PC-3 (cell line): Measurements from ENCODE around the gene R3HDM2. TPM values are rescaled to one million over a fixed set of nuclear protein-coding genes. Genes with fewer than 3 reads are reported as not detected.

Source experiments
- ATAC-seq: fragments of 200-7000 bp; cut with Tn5 transposase; 2 replicates; pipeline ENCODE4 v1.9.1; 2020; ENCODE audit warnings: mild to moderate bottlenecking, moderate library complexity
- BruUV-seq: library from RNA; stranded (reverse); fragments of 400-500 nt; replicated peaks from 2 replicates; lab custom pipeline; 2021; lab: Mats Ljungman, UMichigan
- CTCF ChIA-PET: fragments of 300-600 bp; sonication (Branson Sonifier 250); formaldehyde crosslinking; loops from one replicate; lab custom pipeline; 2022; ENCODE audit warnings: antibody characterized with exemption; lab: Charles Lee
- POLR2A ChIA-PET: fragments of 300-600 bp; sonication (Branson Sonifier 250); formaldehyde crosslinking; loops from one replicate; lab custom pipeline; 2022; ENCODE audit warnings: antibody characterized with exemption; ENCODE audit not compliant: unreplicated experiment; lab: Charles Lee
- DNase-seq: peaks from one replicate; pipeline ENCODE4 v3.0.0-alpha.2; 2015
- H2AFZ ChIP-seq: fragments of 300-600 bp; sonication (generic); 2 replicates; pipeline ENCODE4 v1.6.0; 2016; ENCODE audit warnings: antibody characterized with exemption, low read length
- H3F3A ChIP-seq: fragments of 300-600 bp; sonication (generic); one replicate; pipeline ENCODE4 v1.6.0; 2017; ENCODE audit warnings: antibody characterized with exemption, low read length, control low read depth, mild to moderate bottlenecking; ENCODE audit not compliant: unreplicated experiment
- H3K27ac ChIP-seq: fragments of 300-600 bp; sonication (generic); 2 replicates; pipeline ENCODE4 v1.5.1; 2016; ENCODE audit warnings: mild to moderate bottlenecking, low read length
- H3K27me3 ChIP-seq: fragments of 300-600 bp; sonication (generic); 2 replicates; pipeline ENCODE4 v1.6.1; 2016; ENCODE audit warnings: low read length, mixed read lengths
- H3K36me3 ChIP-seq: fragments of 300-600 bp; sonication (generic); 2 replicates; pipeline ENCODE4 v1.6.1; 2016; ENCODE audit warnings: low read depth, mixed run types, low read length, mixed read lengths
- H3K4me1 ChIP-seq: fragments of 300-600 bp; sonication (generic); 2 replicates; pipeline ENCODE4 v1.5.1; 2016; ENCODE audit warnings: low read length; ENCODE audit not compliant: insufficient read depth
- H3K4me2 ChIP-seq: fragments of 300-600 bp; sonication (generic); 2 replicates; pipeline ENCODE4 v1.6.0; 2016; ENCODE audit warnings: low read length
- H3K4me3 ChIP-seq: fragments of 300-600 bp; sonication (generic); 2 replicates; pipeline ENCODE4 v1.5.1; 2016; ENCODE audit warnings: mild to moderate bottlenecking, low read length, mixed read lengths
- H3K79me2 ChIP-seq: fragments of 300-600 bp; sonication (generic); 2 replicates; pipeline ENCODE4 v1.6.1; 2017; ENCODE audit warnings: low read length, mixed read lengths
- H3K9ac ChIP-seq: fragments of 300-600 bp; sonication (generic); 2 replicates; pipeline ENCODE4 v1.6.0; 2016; ENCODE audit warnings: mild to moderate bottlenecking, low read length
- H3K9me2 ChIP-seq: fragments of 300-600 bp; sonication (generic); replicated peaks from 2 replicates; pipeline ENCODE4 v1.6.1; 2016; ENCODE audit warnings: mixed run types, low read length, mixed read lengths
- H3K9me3 ChIP-seq: fragments of 300-600 bp; sonication (generic); 2 replicates; pipeline ENCODE4 v1.6.1; 2016; ENCODE audit warnings: low read length, mixed read lengths
- H4K20me1 ChIP-seq: fragments of 300-600 bp; sonication (generic); 2 replicates; pipeline ENCODE4 v1.6.1; 2016; ENCODE audit warnings: low read length, mixed read lengths
- EZH2 ChIP-seq: fragments of 300-600 bp; sonication (generic); IDR thresholded peaks from one replicate; pipeline ENCODE4 v1.6.1; 2017; ENCODE audit warnings: antibody characterized with exemption, mild to moderate bottlenecking, low read length; ENCODE audit not compliant: unreplicated experiment
- EZH2phosphoT487 ChIP-seq: fragments of 300-600 bp; sonication (generic); IDR thresholded peaks from 2 replicates; pipeline ENCODE4 v1.6.1; 2018; ENCODE audit warnings: mild to moderate bottlenecking, antibody characterized with exemption, low read length, borderline replicate concordance
- intact Hi-C: fragments of 100-400 bp; cut with micrococcal nuclease; formaldehyde crosslinking; loops from 2 replicates; pipeline ENCODE4 v1.9.0; 2023
- total RNA-seq: library from RNA; depleted of rRNA; stranded (reverse); fragments of >200 nt; gene quantifications from 2 replicates; pipeline ENCODE4 v1.2.3, GENCODE V29; 2014
- TF ChIP-seq, protein P1 (sequence below): fragments of 300-600 bp; sonication (generic); conservative IDR thresholded peaks from 2 replicates; pipeline ENCODE4 v1.5.1; 2017; ENCODE audit warnings: antibody characterized with exemption, low read depth, mild to moderate bottlenecking, low read length

R3HDM2 gene
- total RNA-seq, 1 experiment from 2014 or later: 14.0 TPM

DNA sequence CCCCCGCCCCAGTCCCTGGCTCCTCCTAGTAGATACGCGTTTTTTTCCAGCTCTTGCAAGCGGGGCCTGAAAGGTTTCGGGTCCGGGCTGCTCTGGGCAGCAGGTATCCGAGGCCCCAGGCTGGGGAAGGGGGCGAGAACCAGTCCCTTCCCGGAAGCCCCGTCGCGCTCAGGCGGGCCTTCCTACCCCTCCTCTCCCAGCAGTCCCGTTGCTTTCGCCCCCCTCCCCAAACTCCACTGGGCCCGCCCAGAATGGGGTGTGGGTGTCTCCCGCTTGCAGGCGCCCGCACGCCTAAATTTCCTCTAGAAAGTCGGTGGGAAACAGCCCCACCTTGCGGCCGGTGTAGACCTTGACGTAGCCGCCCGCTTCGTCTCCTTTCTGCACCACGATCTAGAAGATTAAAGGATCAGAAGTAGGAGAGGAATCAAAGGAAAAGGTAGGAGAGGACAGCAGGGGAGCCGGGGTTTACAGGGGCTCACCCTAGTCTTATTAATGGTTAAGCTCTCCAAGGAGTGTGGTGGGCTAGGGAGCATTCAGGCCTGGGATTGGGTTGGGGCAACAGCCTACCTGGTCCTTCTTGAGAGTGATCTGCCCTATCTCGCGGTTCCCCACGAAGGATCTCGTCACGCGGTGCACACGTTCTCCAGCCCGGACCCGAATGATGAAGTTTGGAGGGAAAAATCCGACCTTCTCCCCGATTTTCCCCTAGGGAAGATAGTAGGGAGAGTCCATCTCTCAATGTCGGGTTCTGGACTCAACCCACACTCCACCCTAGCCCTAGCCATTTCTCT is 187.1 kb downstream of the R3HDM2 start:
- Histone ChIP-seq H3K36me3 (no peaks in the 10 kb centered on the region), H3K27ac (no peak overlapping the region), H3K27me3 (peaks cover 16% of the 10 kb centered on the region), H3K4me2 (peak overlapping the region; percentile 99), H2AFZ (peak overlapping the region; percentile 86), H4K20me1 (no peaks in the 10 kb centered on the region), H3K9ac (no peak overlapping the region), H3K4me3 (peak overlapping the region; percentile 68), H3K79me2 (no peaks in the 10 kb centered on the region), H3K4me1 (peaks cover 31% of the 10 kb centered on the region), H3K9me3 (no peaks in the 10 kb centered on the region), H3F3A (no peaks in the 10 kb centered on the region), H3K9me2 (no peaks in the 10 kb centered on the region)
- ATAC-seq (peak; percentile 23), DNase-seq (peak; percentile 88)
- no TSS peak for BruUV-seq
- CTCF ChIA-PET: interaction anchor here (0.6 to 2.1 kb wide), 9 partner anchors 14 to 242 kb away, joined by 3 to 24 read pairs (median 5); partner anchors contain the start of gene SHMT2
- POLR2A ChIA-PET: no interaction called here
- TF ChIP-seq EZH2: no peak
- TF ChIP-seq EZH2phosphoT487: no peak
- TF ChIP-seq, protein P1, sequence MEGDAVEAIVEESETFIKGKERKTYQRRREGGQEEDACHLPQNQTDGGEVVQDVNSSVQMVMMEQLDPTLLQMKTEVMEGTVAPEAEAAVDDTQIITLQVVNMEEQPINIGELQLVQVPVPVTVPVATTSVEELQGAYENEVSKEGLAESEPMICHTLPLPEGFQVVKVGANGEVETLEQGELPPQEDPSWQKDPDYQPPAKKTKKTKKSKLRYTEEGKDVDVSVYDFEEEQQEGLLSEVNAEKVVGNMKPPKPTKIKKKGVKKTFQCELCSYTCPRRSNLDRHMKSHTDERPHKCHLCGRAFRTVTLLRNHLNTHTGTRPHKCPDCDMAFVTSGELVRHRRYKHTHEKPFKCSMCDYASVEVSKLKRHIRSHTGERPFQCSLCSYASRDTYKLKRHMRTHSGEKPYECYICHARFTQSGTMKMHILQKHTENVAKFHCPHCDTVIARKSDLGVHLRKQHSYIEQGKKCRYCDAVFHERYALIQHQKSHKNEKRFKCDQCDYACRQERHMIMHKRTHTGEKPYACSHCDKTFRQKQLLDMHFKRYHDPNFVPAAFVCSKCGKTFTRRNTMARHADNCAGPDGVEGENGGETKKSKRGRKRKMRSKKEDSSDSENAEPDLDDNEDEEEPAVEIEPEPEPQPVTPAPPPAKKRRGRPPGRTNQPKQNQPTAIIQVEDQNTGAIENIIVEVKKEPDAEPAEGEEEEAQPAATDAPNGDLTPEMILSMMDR: peak; percentile 84
- intact Hi-C loops: loop anchor here (1.0 kb wide), 1 partner anchor 29 kb away; no protein-coding TSS in a partner anchor

DNA sequence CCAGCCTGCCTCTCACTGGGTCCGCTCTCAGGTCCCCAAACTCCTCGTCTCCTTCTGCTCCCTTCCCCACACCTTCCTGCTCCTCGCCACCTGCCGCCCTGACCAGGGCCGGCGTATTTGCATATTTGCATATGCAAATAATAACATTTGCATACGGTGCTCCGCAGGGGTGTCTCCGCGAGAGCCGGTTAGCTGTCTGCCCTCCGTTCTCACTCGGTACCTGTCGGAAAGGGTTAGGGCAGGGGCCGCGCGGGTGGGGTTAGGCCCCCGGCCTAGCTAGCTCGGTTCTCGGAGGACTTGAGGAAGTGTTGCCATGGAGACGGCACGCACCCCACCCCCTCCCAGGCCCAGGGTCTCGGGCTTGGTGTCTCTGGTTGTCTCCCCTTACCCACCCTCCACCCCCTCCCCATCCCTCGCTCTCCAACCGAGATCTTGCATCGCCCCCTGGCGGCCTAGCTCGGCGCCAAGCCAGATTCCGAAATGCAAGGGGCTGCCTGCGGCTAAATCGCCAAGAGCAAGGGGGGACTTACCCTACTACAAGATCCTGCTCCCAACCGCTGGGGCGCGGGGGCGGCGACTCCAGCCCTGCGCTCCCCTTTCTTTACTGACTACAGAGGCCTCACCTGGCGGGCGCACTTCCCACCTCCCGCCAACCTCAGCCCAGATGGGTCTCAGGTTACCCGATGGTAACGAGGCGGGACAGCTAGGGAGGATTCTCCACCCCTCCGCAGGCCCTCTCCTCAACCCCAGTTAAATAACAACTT is 188.0 kb downstream of the R3HDM2 start:
- Histone ChIP-seq H3K27ac (no peak overlapping the region), H3K4me3 (peak overlapping the region; percentile 68), H3K36me3 (no peaks in the 10 kb centered on the region), H3F3A (no peaks in the 10 kb centered on the region), H3K4me1 (peaks cover 33% of the 10 kb centered on the region), H3K27me3 (peaks cover 16% of the 10 kb centered on the region), H3K79me2 (no peaks in the 10 kb centered on the region), H3K9me3 (no peaks in the 10 kb centered on the region), H4K20me1 (no peaks in the 10 kb centered on the region), H3K9me2 (no peaks in the 10 kb centered on the region), H2AFZ (peak overlapping the region; percentile 86), H3K9ac (no peak overlapping the region), H3K4me2 (peak overlapping the region; percentile 99)
- ChIA-PET POLR2A (interaction anchor here (0.6 kb wide), 1 partner anchor 14 kb away, joined by 6 read pairs; the partner anchor contains the start of gene SHMT2), CTCF (interaction anchor here (0.6 to 2.1 kb wide), 10 partner anchors 13 to 241 kb away, joined by 3 to 24 read pairs (median 4); partner anchors contain the start of gene SHMT2)
- intact Hi-C loops: loop anchor here (1.0 kb wide), 1 partner anchor 29 kb away; no protein-coding TSS in a partner anchor
- peak; percentile 7 for ATAC-seq
- peak; percentile 68 for DNase-seq
- no peak for TF ChIP-seq EZH2phosphoT487
- TF ChIP-seq, protein P1: peak; percentile 82
- no TSS peak for BruUV-seq
